GM21529 (cell line): ENCODE results near the gene PRKRA.
"Not testable (repeated sequence)": the region's sequence is repeated elsewhere in the genome, so short reads cannot be mapped to it uniquely, and the experiment has no call there.

Source experiments
- ATAC-seq: cut with Tn5 transposase; IDR thresholded peaks from one replicate; pipeline ENCODE4 v1.9.1; 2021; ENCODE audit not compliant: unreplicated experiment

Gene PRKRA

DNA sequence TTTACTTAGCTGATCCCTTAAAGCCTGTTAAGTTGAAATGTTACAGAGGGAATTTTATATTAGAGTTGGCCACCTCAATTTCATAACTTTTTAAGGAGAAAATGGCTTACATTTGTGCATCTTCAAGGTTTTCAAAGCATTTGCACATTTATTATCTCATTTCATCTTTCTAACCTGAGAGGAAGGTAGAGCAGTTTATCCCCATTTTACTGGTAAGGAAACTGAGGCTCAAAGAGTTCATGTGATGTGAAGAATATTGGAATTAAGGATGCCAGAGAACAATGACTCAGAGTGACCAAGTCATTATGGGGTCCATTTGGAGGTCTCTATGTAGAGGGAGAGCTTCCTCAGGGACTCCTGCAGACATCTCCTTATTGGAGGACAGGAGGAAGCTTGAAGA lies 35.0 kb downstream of the PRKRA start:
- ATAC-seq: no peak

DNA sequence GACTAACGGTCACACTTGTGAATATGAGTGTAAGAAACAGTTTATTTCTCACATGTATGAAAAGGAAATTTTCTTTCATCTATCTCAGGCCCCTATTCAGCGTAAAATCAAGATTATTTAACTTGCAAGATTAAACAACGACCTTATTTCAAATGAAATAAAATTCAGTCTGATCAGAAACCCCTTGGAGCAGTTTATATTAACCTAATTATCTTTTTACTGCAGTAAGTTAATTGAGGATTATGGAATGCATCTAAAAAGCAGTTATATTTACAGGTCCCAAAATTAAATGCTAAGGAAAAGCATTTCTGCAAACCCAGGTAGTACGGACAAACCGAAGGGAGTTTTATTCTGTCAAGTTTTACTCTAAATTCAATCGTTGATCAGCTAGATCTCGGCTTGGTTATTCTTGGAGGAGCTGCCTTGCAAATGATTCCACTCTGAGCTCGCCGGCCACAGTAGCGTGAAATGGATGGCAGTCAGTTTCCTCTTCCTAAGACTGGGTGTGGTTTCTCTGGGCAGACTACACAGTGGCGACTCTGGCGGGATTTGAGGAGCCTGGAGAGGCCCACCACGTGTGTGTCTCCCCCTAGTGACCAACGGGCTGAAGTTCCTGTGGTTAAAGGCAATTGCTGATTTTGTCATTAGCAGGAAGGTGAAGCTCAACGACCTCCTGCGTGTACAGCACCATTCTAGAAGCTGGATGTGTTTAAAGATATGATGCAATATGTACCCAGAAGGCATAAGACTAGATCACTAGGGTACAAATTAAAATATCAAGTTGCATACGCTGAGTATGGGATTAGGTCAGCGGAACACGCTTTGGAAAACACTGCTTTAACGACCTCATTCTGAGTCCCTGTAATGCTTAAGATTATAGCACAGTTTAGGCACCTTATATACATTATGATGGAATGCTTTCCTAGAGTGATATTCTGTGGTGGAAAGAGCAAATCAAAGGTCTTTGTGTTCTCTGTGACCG lies 36.4 kb downstream of the PRKRA start:
- ATAC-seq: peak; percentile 82

DNA sequence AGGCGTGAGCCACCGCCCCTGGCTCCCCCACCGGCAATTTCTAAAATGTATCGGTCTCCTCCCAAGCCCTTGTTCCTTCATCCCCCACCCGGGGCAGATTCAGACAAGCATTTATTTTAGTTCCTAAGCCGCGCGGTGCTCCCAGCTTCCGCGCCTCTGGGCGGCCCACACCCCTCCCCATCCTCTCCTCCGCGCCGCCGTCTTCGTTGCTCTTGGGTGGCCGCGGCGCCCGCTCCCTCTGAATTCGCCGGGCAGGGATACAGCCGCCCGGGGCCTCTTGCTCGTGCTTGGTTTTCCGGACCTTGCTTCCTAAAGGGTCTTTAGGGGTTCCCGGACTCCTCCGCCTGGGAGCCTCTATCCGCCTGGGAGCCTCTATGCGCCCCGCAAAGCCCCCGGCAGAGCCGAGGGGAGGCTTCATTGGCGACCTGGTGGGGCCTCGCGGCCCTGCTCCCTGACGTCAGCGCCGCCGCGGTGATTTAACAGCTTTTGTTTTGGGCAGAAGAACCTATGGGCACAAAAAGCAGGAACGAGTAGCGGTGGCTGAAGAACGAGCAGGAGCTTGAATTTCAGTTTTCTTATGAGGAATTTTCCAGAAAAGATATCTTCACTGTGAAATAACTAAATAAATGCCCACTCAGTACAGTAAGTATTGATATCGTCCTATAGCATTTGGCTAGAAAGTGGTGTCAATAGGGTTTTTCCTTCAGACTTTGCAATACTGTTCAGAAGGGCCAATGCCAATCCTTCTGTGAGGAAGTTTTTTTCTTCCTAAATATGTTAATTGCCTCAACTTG lies 37.3 kb downstream of the PRKRA start:
- peak; percentile 74 for ATAC-seq

DNA sequence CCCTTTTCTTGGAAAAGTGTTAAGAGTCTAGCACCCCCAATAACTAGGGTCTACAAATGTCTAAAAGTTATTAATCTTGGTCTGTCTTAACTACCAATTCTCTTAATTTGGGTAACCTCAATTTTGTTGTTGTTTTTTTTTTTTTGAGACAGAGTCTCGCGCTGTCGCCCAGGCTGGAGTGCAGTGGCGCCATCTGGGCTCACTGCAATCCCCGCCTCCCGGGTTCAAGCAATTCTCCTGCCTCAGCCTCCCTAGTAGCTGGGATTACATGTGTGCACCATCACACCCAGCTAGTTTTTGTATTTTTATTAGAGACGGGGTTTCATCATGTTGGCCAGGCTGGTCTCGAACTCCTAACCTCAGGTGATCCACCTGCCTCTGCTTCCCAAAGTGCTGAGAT lies 38.5 kb downstream of the PRKRA start:
- not testable (repeated sequence) for ATAC-seq

DNA sequence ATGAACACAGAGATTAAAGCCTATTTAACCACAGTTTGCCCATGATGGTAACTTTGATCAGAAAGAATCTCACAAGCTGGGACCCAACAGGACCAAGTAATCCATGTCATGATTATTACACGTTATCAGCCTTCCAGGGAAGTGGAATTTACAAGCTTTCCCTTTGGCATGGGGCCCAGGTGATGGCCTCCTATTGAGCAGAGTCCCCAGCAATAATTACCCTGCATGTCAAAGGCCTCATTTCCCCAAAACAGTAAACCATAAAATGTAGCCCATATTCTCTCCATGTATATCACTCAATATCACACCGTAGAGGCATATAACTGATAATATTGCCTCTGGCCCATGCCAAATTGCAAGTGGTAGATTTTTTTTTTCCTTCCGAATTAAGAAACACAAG lies 38.9 kb downstream of the PRKRA start:
- ATAC-seq: no peak

DNA sequence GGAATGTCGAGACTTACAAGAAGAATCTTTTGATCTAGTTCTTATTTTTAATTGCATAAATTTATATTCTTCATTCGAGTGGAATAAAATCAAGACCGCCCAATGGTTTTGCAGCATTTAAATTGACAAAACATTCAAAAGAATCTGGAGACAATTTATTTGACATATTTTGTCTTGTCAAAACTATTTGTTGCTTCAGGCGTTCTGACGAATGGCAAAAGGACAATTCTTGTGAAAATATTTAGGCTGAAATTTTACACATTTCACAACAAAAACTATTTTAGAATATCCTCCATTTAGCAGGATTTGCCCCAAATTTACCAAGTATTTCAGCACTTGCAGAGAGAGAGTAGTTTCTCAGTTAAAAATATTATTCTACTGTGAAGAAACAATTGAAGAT lies 41.7 kb downstream of the PRKRA start:
- ATAC-seq: no peak

DNA sequence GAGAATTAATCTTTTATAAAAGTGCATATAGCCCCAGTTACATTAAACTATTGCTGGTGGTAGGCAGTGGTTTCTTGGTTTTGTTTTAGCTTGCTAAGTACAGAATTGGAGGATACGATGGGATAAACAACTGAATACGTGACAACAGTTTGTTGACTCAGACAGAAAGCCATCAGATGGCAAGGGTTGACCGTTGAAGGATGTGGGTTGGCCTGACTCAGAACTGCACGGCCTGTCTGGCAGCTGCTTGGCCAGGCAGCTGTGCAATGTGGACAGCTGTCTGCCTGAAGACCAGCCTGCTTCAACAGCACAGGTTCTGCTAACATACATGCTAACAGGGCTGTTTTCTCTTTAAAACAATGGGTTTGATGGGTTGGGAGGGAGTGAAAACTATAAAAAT lies 46.6 kb downstream of the PRKRA start:
- peak; percentile 99 for ATAC-seq

DNA sequence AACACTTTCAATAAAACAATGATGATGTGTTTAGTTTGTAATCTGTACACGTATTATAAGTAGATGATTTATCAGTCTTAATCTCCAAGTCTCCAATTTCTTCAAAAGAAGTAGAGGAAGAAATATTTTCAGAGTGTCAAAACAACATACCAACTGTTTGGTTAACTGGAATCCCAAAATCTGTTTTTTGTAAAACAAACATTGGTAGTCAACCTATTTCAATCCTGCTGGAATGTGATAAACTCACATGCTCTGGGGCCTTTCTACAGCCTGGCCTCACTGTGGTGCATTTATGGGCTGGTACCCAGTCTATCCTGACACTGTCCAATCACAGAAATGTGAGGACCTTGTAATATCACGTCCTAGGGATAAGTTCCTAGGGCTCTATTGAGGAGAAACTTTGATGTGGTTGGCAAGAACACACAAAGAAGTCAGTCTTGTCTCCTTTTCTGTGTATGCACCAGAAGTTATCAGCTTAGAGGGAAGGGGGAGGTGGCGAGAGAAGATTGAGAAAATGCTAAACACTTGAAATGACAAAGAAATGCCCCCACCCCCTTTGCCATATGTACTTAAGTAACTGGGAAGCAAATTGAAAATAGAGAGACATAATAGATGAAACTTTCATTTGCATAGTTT lies 47.2 kb downstream of the PRKRA start:
- ATAC-seq: peak; percentile 40

DNA sequence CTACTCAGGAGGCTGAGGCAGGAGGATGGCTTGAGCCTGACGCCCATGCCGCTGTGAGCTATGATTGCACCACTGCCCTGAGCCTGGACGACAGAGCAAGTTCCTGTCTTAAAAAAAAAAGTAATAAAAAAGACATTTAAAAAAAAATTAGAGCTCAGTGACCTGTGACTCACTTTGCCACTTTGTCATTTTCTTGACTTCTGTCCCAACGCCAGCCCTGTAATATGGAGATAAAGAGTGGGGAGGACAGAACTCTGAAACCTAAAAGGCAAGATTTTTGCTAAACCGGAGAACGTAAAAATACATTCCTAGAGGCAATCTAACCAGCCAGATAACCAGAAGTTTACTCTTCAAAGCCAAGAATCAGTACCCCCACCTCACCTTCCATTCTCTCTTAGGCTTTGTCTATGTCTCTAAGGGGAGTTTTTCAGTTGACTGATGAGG lies 49.0 kb downstream of the PRKRA start:
- no peak for ATAC-seq

DNA sequence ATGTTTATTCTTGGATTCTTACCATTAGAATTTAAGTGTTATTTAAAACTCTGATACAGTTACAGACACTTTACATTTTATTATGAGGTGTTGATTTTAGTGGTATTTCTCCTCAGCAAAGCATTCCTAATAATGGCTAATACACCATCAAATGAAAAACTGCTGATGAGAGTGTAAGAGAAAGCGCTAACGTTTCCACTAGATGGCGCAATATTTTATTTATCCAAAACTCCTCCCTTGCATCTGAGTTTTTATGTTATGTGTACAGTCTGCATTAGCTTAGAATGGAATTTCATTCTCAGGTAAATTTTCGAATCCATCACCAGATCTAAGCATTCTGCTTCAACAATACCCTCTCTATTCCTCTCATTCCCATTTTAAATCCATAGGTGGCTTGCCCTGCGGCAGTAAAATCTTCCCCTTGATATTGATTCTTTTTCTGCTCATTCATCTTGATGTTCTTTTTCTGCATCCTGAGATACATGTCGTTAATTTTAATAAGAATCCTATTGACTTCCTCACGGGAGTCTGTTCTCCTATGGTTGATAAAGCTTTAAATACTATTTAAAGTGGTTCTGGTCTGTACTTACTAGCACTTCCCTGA lies 53.9 kb downstream of the PRKRA start:
- ATAC-seq: peak; percentile 95

DNA sequence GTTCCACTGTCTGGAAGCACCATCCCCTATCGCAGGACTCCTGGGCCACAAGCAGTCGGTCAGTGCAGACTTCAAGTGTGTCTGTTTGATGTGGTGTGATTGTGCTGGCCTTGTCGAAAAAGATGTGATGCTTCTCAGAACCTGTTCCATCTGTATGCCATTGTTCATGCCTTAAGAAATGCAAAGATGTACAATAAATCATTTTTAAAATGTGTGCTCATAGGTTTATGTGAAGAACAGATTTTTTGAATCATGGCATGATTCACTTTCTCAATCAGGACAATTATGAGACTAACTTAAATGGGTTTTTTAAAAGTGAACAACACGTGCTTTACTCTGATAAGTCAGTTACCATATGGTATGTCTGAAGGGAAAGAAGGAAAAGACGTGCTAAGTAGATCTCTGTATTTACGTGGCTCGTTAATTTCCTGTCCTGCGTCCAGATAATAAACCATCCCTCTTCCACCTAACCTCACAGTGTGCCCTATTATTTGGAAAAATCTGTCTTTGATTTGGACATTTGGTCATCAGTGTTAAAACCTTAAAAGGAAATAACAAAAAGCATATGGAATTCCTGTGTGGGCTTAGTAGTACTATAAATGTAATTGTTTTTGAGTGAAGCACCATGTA lies 54.9 kb downstream of the PRKRA start:
- ATAC-seq: no peak

DNA sequence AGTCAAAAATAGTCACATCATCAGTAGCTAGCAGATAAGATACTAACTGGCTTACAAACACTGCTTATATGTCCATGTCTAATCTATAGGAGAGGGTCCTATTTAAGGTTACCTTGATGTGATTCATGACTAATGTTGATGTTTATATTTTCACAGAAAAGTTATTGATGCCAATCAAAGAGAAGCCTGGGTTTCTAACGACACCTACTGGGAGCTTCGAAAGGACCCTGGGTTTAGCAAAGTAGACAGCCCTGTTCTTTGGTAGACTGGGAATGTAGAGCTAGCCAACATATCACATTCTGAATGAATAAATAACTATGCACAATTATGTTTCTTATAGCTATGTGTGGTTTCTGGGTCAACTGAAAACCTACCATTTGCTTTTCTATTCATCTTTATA lies 55.7 kb downstream of the PRKRA start:
- ATAC-seq: no peak

DNA sequence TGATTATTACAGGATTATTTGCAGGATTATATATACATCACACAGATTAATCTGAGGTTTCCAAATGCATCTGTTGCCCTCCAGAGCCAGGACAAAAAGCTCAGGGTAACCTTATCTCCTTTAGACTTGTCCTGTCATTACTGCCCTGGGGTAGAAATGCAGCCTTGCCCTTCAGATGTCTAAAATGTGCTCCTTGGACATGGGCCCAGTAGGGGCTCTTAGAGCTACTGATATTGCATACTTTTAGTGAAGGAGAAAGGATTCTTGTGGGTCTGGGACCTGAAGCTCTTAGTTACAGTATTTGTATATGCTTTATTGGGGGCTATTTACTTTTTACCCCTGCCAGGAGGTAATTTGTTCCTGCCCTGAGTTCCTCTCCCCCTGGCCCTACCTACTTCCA lies 56.1 kb downstream of the PRKRA start:
- no peak for ATAC-seq

DNA sequence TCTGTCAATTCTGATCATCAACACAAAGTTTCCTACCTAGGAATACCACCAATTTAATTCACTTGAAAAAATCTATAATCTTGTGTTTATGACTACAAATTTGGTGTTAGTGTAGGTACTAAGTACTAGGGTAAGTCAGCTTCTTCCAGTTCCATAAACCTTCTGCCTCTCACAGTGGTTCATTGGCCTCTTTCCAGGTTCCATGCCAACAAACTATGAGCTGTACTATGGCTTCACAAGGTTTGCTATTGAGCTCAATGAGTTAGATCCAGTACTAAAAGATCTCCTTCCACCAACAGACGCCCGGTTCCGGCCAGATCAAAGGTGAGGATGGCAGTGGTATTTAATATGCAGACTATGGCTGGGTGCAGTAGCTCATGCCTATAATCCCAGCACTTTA lies 58.8 kb downstream of the PRKRA start:
- no peak for ATAC-seq

DNA sequence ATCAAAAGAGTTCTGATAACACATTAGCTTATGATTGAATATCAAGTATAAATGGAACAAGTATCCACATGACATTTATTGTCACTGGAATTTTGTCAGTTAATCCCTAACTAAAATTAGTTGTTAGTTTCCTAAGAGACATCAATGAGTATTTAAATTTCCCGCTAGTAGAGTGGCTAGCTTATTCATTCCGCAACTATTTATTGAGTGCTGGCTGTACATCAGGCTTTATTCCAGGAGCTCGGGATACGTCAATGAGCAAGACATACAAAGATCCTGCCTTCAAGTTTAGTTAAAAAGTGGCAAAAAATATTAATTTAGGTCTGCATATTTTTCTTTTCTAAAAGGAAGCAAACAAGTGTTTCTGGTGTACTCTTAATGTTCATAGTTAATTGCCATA lies 59.3 kb downstream of the PRKRA start:
- no peak for ATAC-seq

DNA sequence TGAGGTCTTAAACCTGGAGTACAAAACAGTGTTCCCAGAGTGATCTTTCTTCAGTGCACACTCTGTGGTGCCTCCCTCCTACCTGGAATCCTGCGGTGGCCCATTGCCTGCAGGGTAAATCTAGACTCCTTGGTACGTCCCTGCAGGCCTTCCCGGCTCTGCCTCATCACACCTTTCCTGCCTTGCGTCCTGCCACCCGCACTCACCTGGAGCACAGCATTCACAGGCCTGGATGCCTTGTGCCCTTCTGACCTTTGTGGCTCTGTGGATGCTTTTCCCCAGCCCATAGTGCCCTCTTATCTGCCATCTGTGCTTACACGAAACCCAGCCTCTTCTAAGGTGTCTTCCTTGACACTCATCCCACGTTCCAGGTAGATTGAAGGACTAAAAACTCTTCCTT lies 62.7 kb downstream of the PRKRA start:
- ATAC-seq: no peak

DNA sequence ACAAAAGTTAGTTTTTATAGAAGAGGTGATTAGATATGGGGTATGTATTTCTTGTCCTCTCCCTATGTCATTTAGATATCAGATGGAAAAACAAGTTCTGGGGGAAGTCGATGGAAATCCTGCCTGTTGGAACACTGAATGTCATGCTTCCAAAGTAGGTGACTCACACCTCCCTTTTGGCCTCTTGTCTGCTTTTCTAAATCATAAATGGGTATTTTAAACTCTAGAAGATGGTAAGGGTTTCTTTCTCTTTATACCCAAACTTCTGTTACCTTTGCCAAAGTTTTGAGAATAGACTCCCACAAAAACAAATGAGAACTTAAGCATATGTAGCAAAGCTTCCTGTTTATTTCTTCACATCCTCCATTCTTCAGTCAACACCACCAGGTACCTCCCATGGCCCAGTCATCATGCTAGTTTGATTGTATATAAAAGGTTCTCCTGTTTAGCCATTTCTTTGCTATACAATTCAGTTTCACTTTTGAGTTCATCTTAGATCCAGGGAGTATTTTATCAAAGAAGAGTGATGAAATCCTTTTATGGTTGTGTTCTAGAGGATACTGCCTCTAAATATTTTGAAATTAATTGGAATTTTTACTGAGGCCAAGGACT lies 63.9 kb downstream of the PRKRA start:
- no peak for ATAC-seq

DNA sequence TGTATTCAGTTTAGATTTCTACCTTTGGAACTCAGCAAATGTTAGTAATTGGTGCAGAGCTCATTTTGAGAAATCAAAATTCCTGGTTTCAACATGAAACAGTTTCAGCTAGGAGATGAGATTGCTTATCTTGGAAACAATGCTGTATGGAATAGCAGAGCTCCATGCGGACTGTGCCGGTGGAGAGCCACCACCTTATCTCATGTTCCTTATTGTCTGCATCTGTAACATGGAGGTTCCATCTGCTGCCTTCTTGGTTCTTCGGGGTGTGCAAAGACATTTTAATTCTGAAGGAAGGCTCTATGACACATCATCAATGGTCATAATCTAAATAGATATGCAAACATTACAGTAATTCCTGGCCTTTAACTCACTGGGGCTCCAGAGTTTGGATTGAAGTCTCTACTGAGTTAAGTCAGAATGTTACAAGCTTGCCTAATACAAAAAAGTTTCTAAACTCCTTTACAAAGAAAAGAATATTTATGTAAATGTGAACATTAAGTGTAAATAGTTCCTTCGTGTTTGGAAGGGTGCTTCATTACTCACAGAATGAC lies 65.3 kb downstream of the PRKRA start:
- no peak for ATAC-seq

DNA sequence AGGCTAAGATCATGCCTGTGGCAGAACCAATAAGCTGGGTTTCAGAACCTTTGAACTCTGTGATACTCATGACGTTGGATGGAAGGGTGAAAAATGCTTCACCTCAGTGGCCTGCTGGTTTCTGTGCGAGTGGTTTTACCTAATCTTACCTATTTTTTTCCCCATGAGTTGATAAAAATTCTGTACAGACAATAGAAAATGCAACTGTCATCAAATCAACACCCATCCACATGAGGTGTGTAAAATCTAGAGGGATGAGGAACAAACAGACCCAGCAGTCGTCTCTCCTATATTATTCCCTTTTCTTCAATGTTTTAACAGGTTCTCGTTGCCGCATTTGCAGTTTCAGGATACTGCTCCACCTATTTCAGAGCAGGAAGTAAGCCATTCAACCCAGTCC lies 67.3 kb downstream of the PRKRA start:
- ATAC-seq: no peak
